HG02938 (cell line): ENCODE measurements around the gene DGKQ.

Source experiments
- ATAC-seq: cut with Tn5 transposase; IDR thresholded peaks from one replicate; pipeline ENCODE4 v1.9.1; 2021; ENCODE audit warnings: mild to moderate bottlenecking, moderate library complexity; ENCODE audit not compliant: unreplicated experiment

The DGKQ gene

DNA sequence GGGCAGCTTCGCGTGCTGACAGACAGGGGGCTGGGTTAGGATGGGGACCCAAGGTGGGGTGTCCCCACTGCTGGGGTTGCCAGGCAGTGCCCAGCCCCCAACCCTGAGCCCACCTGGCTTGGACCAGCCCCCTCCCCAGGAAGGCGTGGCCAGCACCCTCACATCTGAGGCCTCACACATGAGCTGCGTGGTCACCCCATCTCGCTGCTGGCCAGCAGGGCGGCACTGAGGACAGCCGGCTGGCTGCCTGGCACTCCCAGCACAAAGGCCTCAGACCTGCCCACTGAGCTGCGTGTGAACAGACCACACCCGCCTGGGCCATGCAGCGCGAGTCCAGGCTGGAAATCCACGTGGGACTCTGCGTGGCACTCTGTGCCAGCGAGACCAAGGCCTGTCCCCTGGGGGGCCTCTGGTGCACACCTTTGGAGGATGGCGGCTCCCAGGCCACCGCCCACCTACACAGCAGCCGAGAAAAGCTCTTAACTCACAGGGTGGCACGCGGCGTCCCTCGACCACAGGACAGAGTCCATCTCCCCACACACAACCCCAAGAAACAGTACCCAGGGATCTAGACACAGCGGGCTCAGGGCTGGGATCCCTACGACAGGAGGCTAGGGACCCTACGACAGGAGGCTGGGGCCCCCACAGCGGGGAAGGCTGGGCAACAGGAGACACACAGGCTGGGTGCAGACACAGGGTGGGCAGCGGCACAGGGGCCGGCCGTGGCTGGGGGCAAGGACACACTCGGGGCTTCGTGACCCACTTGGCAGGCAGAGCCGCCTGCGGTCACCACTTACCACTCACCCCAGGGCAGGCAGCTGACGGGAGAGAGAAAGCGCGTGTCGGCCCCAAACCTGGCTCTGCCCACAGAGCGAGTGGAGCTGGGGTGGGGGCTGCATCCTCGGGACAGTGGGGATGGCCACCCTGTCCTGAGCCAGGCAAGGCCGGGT is 9.8 kb downstream of the DGKQ start:
- ATAC-seq = no peak

DNA sequence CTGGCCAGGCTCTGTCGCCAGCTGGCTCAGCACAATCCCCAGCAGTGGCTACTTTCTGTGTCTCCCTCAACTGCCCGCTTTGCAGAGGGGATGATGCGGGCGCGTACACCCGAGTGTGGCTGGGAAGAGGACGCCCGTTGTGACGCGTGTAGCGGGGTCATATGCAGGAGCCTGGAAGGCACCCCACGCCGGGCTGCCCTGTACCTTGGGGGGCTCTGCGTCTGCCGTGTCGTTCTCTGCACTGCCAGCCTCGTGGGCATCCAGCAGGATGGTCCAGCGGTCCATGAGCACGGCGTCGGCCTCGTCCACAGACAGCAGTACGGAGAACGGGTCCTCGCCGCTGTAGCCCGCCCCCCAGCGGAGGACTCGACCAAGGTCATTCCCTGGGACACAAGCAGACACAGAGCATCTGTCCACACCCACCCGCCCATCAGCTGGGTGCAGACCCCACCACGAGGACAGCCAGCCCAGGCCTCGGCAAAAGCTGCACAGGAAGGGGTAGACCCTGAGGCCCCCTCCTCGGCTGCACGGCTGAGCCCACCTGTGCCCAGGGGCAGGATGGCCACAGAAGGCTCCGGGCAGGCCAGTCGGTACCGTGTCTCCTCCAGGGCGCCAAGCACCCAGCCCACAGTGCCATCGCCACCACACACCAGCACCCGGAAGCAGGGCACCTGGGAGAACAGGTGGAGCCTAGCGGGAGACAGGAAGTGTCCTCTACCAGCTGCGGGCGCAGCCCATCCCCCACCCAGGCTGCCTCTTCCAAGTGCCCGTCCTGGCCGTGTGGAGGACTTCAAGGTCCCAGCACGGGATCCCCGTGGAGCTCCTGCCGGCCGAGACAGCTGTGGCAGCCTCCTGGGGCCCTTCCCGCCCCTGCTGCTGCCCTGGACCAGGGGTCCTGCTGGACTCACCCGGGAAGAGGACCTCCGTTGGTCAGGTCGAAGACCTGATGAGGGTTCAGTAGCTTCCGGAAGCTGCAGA is 10.8 kb downstream of the DGKQ start:
- ATAC-seq = no peak

DNA sequence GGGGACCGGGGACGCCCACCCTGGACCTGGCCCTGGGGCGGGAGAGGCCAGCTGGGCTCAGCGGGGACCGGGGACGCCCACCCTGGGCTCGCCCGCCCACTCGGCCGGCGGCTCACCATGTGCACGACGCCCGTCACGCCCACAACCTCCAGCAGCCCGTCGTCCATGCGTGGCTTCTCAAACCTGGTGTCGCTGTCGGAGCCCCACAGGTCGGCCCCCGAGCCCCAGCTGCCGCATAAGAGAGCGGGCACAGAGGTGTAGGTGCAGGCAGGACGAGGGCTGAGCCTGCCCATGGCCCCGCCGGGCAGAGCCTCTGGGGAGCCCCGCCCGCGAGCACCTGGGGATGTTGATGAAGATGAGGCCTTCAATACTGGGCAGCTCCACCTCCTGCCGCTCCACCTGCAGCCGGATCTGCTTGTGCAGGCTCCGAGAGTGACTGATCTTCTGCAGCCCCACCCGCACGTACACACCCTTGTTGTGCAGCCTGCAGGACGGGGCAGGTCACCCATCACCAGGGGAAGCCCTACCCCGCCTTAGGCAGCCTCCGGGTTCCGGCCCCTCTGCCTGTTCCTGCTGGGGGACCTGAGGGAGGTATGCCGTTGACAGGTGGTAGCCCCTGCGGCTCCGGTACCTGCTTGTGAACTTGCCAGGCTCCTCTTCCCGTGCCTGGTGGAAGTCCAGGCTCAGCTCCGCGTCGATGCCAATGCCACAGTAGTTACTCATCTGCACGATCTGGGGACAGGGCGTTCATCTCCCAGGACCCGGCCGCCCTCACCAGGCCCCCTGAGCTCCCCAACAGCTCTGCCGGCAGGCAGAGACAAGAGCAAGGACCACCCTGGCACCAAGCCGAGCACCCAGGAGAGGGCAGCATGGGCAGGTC is 11.8 kb downstream of the DGKQ start:
- no peak for ATAC-seq

DNA sequence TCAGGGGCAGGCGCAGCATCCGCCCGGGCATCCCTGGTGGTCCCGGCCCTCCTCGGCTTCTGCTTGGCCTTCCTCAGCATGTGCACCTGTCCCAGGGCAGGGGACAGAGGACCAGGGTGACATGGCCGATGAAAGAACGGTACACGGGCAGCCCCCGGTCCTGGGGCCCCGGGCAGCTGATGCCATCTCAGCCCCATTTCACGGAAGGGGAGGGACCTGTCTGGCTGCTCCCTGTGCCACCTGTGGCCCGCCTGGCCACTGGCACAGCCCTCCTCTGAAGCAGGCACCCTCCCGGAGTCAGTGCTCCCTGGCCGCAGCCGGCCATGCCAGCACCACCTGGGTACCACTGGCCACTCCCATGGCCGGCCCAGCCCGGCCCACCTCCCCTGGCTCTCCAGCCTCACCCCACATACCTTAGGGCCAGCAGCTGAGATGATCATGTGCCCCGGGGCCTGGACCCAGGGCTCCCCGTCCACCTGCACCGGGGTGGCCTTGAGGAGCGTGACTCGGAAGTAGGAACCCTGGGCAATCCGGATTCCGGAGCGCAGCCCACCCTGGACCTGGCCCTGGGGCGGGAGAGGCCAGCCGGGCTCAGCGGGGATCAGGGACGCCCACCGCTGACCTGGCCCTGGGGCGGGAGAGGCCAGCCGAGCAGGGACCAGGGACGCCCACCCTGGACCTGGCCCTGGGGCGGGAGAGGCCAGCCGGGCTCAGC is 12.6 kb downstream of the DGKQ start:
- ATAC-seq = no peak

DNA sequence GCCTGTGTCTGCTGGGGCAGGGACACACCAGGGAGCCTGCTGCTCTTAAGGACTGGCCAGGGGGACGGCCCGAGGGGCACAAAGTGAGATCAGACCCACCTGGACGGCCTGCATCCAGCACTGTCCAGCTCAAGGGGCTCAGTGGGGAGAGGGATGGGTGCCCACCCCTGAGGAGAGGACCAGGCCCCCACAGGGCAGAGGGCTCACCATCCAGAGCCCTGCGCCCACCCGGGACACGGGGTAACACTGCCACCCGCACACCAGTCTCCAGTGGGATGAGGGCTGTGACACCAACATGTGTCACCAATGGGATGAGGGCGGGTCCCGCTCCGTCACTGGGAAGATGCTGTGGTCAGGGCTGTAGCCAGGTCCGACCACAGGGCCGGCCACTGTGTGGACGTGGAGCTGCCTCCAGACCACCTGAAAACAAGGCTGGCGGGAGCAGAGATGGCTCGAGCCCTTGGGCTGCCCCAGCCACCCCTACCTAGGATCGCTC is 13.2 kb downstream of the DGKQ start:
- ATAC-seq = no peak

DNA sequence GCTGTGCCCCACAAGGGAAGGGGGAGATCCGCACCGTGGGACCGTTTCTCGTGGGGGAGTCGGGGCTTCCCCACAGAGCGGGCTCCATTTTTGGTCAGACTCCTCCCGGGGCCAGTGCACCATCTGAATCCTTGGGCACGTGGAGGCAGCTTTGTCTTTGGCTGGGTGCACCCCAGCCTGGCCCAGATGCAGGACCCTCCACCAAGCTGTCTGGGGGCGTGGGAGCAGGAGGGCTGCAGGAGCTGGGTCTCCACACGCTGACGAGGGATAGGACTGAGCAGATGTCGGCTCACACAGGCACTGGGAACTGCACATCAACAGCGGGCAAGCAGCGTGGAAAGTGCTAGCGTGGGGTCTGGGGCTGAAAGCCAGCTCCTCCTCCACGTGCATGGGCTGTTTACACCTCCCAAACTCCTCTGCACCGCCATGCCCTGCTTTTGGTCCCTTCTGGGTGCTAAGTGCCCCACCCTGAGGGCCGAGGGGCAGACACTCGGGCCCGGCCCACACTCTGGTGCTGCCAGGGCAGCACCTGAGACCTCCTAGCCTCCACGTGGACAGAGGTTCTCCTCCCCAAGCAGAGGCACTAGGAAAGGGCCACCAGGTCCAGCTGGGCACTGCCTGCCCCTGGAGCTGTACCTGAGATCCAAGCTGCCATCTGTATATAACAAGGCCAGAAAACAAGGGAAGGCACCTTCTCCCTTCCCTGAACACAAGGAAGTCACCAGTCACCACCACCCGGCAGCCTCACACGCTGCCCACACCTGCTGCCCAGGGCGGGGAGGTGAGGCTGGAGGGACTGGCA is 13.8 kb downstream of the DGKQ start:
- ATAC-seq = no peak

DNA sequence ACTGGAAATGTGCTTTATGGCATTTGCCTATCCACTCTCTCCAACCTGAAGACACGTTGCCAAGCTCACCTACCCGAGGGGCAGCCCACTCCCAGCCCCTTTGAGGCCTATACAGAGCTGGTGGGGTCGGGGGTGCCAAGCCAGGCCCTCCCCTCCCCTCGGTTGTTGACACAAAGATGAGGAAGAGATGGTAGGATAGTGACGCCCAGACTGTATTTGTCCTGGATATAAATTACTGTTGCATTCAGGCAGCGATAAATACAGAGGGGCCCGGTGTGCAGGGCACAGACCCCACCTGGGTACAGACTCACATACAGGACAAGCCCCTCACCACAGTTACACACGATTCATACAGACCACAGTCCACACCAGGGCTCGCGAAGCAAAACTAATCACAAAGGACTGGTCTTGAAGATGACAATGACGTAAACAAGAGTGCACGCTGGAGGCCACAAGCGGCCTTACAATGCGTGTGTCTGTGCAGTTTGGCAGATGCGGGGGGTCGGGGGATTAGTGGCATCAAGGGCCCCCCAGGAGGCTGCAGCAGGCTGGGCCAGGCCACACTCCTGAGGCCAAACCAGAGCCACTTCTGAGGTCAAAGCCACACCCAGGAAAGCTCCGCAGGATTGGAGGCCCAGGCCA is 14.6 kb downstream of the DGKQ start:
- ATAC-seq = no peak

DNA sequence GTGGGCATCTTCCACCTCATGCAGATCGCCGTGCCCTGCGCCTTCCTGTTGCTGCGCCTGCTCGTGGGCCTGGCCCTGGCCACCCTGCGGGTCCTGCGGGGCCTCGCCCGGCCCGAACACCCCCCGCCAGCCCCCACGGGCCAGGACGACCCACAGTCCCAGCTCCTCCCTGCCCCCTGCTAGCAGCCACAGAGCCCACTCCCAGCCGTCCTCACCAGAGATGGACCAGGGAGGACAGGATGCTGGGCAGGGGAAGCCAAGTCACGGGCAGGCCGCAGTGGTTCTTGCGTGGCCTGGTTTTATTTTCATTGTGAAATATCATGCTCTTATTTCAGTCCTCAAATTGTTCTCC is 15.1 kb downstream of the DGKQ start:
- no peak for ATAC-seq

DNA sequence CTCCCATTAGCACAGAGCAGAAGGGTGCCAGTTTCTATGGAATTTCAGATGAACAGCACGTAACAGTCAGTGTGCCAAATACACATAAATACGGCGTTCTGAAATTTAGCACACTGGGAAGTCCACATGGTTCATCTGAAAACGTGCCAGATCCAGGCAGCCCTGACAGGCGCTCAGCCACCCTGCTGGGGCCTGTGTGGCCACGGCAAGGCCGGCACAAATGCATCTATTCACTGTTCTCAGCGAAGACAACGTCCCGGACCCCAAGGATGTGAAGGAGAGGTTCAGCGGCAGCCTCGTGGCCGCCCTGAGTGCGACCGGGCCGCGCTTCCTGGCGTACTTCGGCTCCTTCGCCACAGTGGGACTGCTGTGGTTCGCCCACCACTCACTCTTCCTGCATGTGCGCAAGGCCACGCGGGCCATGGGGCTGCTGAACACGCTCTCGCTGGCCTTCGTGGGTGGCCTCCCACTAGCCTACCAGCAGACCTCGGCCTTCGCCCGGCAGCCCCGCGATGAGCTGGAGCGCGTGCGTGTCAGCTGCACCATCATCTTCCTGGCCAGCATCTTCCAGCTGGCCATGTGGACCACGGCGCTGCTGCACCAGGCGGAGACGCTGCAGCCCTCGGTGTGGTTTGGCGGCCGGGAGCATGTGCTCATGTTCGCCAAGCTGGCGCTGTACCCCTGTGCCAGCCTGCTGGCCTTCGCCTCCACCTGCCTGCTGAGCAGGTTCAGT is 15.6 kb downstream of the DGKQ start:
- no peak for ATAC-seq

DNA sequence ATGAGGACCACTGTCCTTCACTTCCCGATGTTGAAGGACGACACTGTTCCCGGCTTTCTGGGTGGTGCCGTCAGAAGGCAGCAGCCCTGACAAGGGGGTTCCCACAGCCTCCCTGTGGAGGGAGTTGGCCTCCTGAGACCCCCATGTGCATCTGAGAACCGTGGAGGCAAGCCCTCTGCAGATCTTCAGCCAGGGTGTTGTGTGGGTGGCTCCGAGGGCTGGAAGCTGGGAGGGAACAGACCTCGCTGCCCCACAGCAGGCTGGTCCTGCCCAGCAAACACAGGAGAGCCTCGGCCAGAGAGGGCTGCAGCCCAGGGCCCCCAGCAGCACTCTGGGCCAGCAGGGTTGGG is 16.2 kb downstream of the DGKQ start:
- no peak for ATAC-seq

DNA sequence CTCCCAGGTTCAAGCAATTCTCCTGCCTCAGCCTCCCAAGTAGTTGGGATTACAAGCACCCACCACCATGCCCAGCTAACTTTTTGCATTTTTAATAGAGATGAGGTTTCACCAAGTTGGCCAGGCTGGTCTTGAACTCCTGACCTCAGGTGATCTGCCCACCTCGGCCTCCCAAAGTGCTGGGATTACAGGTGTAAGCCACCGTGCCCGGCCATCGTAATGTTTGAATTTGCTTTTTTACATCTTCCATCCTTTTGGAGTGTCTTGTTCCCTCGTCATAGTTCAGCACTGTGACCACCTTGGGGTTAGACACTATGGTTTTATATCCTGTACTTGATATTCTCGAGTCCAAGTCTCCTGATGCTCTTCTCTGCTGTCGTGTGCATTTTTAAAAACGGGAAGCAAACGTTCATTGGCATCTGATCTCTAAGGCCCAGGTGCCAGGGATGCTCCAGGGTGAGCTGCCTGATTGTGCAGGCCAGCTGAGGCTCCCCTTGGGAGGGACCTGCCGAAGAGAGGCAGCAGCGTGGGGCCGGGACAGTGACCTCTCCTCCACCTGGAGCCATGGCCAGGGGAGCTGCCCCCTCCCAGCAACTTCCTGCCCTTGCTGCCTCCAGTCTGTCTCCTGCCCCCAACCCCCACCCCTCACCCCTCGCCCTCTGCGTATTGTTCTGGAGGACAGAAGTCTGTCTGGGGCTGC is 16.7 kb downstream of the DGKQ start:
- no peak for ATAC-seq

DNA sequence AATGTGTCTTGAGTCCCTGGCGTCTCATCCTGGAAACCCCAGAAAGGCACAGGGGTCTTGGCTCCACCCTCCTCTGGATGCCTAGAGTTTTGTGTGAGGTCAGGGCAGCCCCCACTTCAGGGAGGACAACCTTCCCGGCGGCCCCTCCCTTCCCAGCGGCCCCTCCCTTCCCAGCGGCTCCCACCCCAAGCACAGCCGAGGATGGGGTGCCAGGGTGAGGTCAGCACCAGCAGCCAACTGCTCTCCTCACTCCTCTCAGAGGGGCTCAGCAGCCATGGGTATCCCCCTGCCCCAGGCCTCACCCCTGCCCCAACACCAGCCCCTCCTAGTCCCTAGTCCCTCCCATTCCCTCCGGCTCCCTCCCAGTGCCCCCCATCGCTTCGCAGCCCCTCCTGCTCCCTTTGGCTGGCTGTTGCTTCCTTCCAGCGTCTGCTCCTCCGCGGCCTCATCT is 17.4 kb downstream of the DGKQ start:
- no peak for ATAC-seq

DNA sequence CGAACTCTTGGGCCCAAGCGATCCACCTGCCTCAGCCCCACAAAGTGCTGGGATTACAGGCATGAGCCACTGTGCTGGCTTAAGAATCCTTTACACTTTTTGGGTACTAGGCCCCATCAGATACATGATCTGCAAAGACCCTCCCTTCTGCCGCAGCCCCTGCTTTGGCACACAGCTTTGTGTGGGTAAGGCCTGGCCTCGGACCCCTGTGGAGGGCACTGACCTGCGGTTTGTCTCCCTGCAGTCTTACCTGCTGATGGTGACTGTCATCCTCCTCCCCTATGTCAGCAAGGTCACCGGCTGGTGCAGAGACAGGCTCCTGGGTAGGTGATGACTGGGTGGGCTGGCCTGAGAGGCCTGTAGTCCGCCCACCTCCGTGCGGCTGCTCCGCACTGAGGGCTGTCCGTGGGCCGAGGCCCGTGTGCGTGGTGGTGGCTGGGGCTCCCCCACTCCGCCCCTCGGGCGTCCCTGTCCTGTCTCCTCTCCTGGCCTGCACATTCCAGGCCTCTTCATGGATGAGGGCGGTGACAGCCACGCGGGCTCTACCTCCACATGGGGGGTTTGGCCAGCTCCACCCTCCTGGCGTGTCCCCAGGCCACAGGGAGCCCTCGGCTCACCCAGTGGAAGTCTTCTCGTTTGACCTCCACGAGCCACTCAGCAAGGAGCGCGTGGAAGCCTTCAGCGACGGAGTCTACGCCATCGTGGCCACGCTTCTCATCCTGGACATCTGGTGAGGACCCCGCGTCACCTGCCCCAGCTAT is 18.0 kb downstream of the DGKQ start:
- ATAC-seq = no peak

DNA sequence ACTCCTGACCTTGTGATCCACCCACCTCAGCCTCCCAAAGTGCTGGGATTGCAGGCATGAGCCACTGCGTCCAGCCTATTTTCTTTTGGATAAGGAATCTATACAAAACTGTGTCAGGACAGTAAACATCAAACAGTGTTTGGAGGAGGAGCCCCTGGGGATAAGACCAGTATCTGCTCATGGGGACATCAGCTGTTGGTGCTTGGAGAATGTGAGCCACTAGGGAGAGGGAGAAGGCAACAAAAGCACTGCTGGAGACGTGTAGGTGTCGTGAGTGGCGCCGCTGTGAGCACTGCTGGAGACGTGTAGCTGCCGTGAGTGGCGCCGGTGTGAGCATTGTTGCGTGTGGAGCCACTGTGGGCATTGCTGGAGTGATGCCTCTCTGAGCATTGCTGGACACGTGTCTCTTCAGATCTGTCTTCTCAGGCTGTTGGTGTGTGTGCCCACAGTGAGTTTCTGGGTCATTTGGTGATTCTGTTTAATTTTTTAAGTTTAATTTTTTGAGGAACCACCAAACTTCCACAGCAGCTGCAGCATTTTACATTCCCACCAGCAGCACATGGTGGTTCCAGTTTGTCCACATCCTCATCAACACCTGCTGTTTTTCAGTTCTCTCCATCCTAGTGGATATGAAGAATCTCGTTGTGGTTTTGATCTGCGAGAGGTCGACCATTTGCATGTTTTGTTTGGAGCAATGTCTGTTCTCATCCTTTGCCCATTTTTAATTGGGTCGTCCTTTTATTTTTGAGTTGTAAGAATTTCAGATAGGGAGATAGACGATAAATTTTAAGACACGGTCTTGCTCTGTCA is 19.0 kb downstream of the DGKQ start:
- ATAC-seq = no peak

DNA sequence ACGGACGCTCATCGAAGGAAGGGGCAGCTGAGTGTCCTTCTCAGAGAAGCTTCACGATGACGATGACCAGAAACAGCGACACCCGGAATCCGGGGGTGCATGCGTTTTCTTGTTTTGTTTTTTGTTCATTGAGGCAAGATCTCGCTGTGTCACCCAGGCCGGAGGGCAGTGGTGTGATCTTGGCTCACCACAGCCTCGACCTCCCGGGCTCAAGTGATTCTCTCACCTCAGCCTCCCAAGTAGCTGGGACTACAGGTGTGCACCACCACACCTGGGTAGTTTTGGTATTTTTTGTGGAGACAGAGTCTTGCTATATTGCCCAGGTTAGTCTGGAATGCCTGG is 19.8 kb downstream of the DGKQ start:
- ATAC-seq = no peak
